HCT116 (cell line): ENCODE results near the gene ASB15. TPM values are rescaled to one million over a fixed set of nuclear protein-coding genes. Genes with fewer than 3 reads are reported as not detected.

Source experiments
- ATAC-seq: fragments of 200-7000 bp; cut with Tn5 transposase; 2 replicates; pipeline ENCODE4 v1.9.1; 2020; ENCODE audit warnings: mild to moderate bottlenecking, moderate library complexity
- BruUV-seq: library from RNA; stranded (reverse); fragments of 400-500 nt; replicated peaks from 2 replicates; lab custom pipeline; 2021; lab: Mats Ljungman, UMichigan
- CTCF ChIA-PET: fragments of 300-600 bp; sonication (Branson Sonifier 250); formaldehyde crosslinking; loops from one replicate; lab custom pipeline; 2021; ENCODE audit warnings: antibody characterized with exemption; lab: Charles Lee
- POLR2A ChIA-PET: fragments of 300-600, 350-600 bp; sonication (Branson Sonifier 250); formaldehyde crosslinking; loops from one replicate; lab custom pipeline; 2021; ENCODE audit warnings: antibody characterized with exemption; lab: Charles Lee
- RAD21 ChIA-PET, 2 experiments: fragments of 300-600 bp; sonication (Branson Sonifier 250); formaldehyde crosslinking; loops; one replicate each; lab custom pipeline; 2023; ENCODE audit warnings: low total read pairs in 2 of 2; ENCODE audit not compliant: uncharacterized antibody in 2 of 2, unreplicated experiment in 2 of 2, low non-redundant PET in 1 of 2; lab: Charles Lee
- DNase-seq: peaks from one replicate; pipeline ENCODE4 v3.0.0-alpha.2; 2010; ENCODE audit warnings: low read depth, low spot score
- H2AFZ ChIP-seq: fragments of 200-600 bp; shearing (Covaris generic), sonication (generic); 2 replicates; pipeline ENCODE4 v1.6.1; 2017; ENCODE audit warnings: low read depth, mixed run types, mixed read lengths, antibody characterized with exemption, low read length; ENCODE audit not compliant: poor library complexity, severe bottlenecking
- H3K27ac ChIP-seq: 2 replicates; pipeline ENCODE4 v1.5.1; 2012; ENCODE audit warnings: low read depth, low read length
- H3K27me3 ChIP-seq: fragments of 200-600 bp; sonication (generic); 2 replicates; pipeline ENCODE4 v1.6.1; 2016; ENCODE audit warnings: mixed run types, low read length, mixed read lengths; ENCODE audit not compliant: insufficient read depth
- H3K36me3 ChIP-seq, 2 experiments: fragments of 200-500 bp in 1 of 2; fragments of 200-600 bp in 1 of 2; sonication (Bioruptor generic) in 1 of 2; sonication (generic) in 1 of 2; 2 replicates each; pipeline versions ENCODE4 v1.5.1 to v1.6.1; 2014 to 2016; ENCODE audit warnings: low read length in 2 of 2, inconsistent platforms in 1 of 2, mixed read lengths in 1 of 2, mixed run types in 1 of 2; ENCODE audit not compliant: insufficient read depth in 2 of 2, control insufficient read depth in 1 of 2
- H3K4me1 ChIP-seq, 2 experiments: fragments of 200-600 bp in 1 of 2; sonication (generic) in 1 of 2; 2 replicates each; pipeline versions ENCODE4 v1.5.1 to v1.6.1; 2012 to 2017; ENCODE audit warnings: low read length in 2 of 2, inconsistent platforms in 1 of 2, mild to moderate bottlenecking in 1 of 2, mixed read lengths in 1 of 2, mixed run types in 1 of 2, moderate library complexity in 1 of 2; ENCODE audit not compliant: insufficient read depth in 2 of 2, control insufficient read depth in 1 of 2
- H3K4me2 ChIP-seq: fragments of 200-600 bp; sonication (generic); 2 replicates; pipeline ENCODE4 v1.6.1; 2017; ENCODE audit warnings: mixed run types, low read length, mixed read lengths
- H3K4me3 ChIP-seq, 2 experiments: fragments of 200-600 bp in 1 of 2; sonication (generic) in 1 of 2; replicated peaks in 1 of 2; 2 replicates each; pipeline ENCODE4 v1.5.1; 2011 to 2016; ENCODE audit warnings: low read length in 2 of 2, control low read depth in 1 of 2, low read depth in 1 of 2, mild to moderate bottlenecking in 1 of 2, mixed read lengths in 1 of 2, mixed run types in 1 of 2
- H3K79me2 ChIP-seq: fragments of 200-600 bp; sonication (generic); 2 replicates; pipeline ENCODE4 v1.6.1; 2017; ENCODE audit warnings: mild to moderate bottlenecking, mixed run types, low read length, moderate library complexity, mixed read lengths; ENCODE audit not compliant: insufficient read depth
- H3K9ac ChIP-seq: fragments of 200-600 bp; sonication (generic); 2 replicates; pipeline ENCODE4 v1.6.1; 2016; ENCODE audit warnings: low read length, mixed read lengths
- H3K9me2 ChIP-seq: fragments of 200-600 bp; sonication (generic), shearing (Covaris generic); 2 replicates; pipeline ENCODE4 v1.6.1; 2017; ENCODE audit warnings: mixed run types, mild to moderate bottlenecking, moderate library complexity; ENCODE audit not compliant: insufficient read depth
- H3K9me3 ChIP-seq, 2 experiments: fragments of 200-500 bp in 1 of 2; fragments of 200-600 bp in 1 of 2; sonication (Bioruptor generic) in 1 of 2; sonication (generic) in 1 of 2; 2 replicates each; pipeline ENCODE4 v1.6.1; 2014 to 2017; ENCODE audit warnings: low read length in 2 of 2, mixed read lengths in 2 of 2, inconsistent platforms in 1 of 2, low read depth in 1 of 2, mild to moderate bottlenecking in 1 of 2, mixed run types in 1 of 2, moderate library complexity in 1 of 2; ENCODE audit not compliant: control insufficient read depth in 1 of 2, insufficient read depth in 1 of 2
- H4K20me1 ChIP-seq: fragments of 200-600 bp; sonication (generic), shearing (Covaris generic); 2 replicates; pipeline ENCODE4 v1.6.1; 2017; ENCODE audit warnings: mixed run types, mild to moderate bottlenecking, moderate library complexity; ENCODE audit not compliant: insufficient read depth
- CEBPB ChIP-seq: IDR thresholded peaks from 2 replicates; pipeline ENCODE4 v1.6.1; 2012; ENCODE audit warnings: low read depth
- CTCF ChIP-seq, 3 experiments: fragments of 200-600 bp in 1 of 3; sonication (generic) in 1 of 3; IDR thresholded peaks in 2 of 3; conservative IDR thresholded peaks in 1 of 3; 2 replicates each; pipeline ENCODE4 v1.5.1; 2012 to 2017; ENCODE audit warnings: low read depth in 2 of 3, low read length in 2 of 3, antibody characterized with exemption in 1 of 3, borderline replicate concordance in 1 of 3, control low read depth in 1 of 3, mild to moderate bottlenecking in 1 of 3, mixed read lengths in 1 of 3, mixed run types in 1 of 3, moderate library complexity in 1 of 3; ENCODE audit not compliant: insufficient read depth in 1 of 3
- EGR1 ChIP-seq: IDR thresholded peaks from 2 replicates; pipeline ENCODE4 v1.6.1; 2012; ENCODE audit warnings: low read depth
- EZH2 ChIP-seq: fragments of 200-600 bp; sonication (generic); IDR thresholded peaks from 2 replicates; pipeline ENCODE4 v1.6.1; 2017; ENCODE audit warnings: antibody characterized with exemption, mixed run types
- JUND ChIP-seq: IDR thresholded peaks from 2 replicates; pipeline ENCODE4 v1.6.1; 2012
- MAX ChIP-seq: IDR thresholded peaks from 2 replicates; pipeline ENCODE4 v1.6.1; 2012
- POLR2A ChIP-seq: IDR thresholded peaks from 2 replicates; pipeline ENCODE4 v1.7.0; 2011; ENCODE audit warnings: borderline replicate concordance; ENCODE audit not compliant: insufficient read depth, insufficient read length; ENCODE audit errors: extremely low read depth
- POLR2AphosphoS5 ChIP-seq: IDR thresholded peaks from 2 replicates; pipeline ENCODE4 v1.6.1; 2011; ENCODE audit warnings: mild to moderate bottlenecking, low read depth, low read length, moderate library complexity
- RAD21 ChIP-seq: IDR thresholded peaks from 2 replicates; pipeline ENCODE4 v1.6.1; 2012; ENCODE audit warnings: low read depth, mild to moderate bottlenecking
- SIN3A ChIP-seq: IDR thresholded peaks from 2 replicates; pipeline ENCODE4 v1.6.1; 2012; ENCODE audit warnings: low read depth
- SP1 ChIP-seq: IDR thresholded peaks from 2 replicates; pipeline ENCODE4 v1.6.1; 2012; ENCODE audit warnings: low read depth
- TCF7L2 ChIP-seq: IDR thresholded peaks from 2 replicates; pipeline ENCODE4 v1.7.0; 2011; ENCODE audit warnings: borderline replicate concordance, inconsistent platforms; ENCODE audit not compliant: insufficient read depth, insufficient read length; ENCODE audit errors: extremely low read depth
- YY1 ChIP-seq: IDR thresholded peaks from 2 replicates; pipeline ENCODE4 v1.6.1; 2011; ENCODE audit warnings: low read length, low read depth, moderate library complexity, mild to moderate bottlenecking; ENCODE audit not compliant: insufficient replicate concordance; ENCODE audit errors: extremely low read depth
- ZFX ChIP-seq: fragments of 450-650 bp; IDR thresholded peaks from 2 replicates; pipeline ENCODE4 v1.6.1; 2017
- ZNF274 ChIP-seq: fragments of 200-500 bp; sonication (Bioruptor generic); IDR thresholded peaks from 2 replicates; pipeline ENCODE4 v1.6.1; 2014; ENCODE audit warnings: mild to moderate bottlenecking, low read depth, low read length, inconsistent platforms
- intact Hi-C: fragments of 100-400 bp; cut with micrococcal nuclease; formaldehyde crosslinking; loops from 2 replicates; pipeline ENCODE4 v1.10.0; 2022
- total RNA-seq: library from RNA; stranded (reverse); gene quantifications from one replicate; pipeline ENCODE4 v1.2.1, GENCODE V29; 2021; ENCODE audit not compliant: unreplicated experiment

Gene ASB15
- total RNA-seq, 1 experiment from 2014 or later, result not detected

GRCh38 chr7:123598657-123599056 is 3.0 kb upstream of the ASB15 start:
- H3K9me3 ChIP-seq, result no peaks in the 10 kb centered on the region
- POLR2A ChIA-PET, result no interaction called here
- no peaks in the 10 kb centered on the region for H3K4me1 ChIP-seq
- H3K27ac ChIP-seq, result no peak overlapping the region
- no peak for DNase-seq
- H3K9ac ChIP-seq, result no peak overlapping the region
- no peak overlapping the region for H3K4me2 ChIP-seq
- intact Hi-C loops, result no loop called here
- no peaks in the 10 kb centered on the region for H4K20me1 ChIP-seq
- H3K36me3 ChIP-seq, result no peaks in the 10 kb centered on the region
- H3K4me3 ChIP-seq, result no peak overlapping the region
- H3K79me2 ChIP-seq, result no peaks in the 10 kb centered on the region
- no TSS peak for BruUV-seq
- no peak for TF ChIP-seq TCF7L2
- TF ChIP-seq SP1, result no peak
- TF ChIP-seq ZNF274, result no peak
- TF ChIP-seq CTCF (IDR thresholded peaks at IDR 0.05 in 2 of 3, conservative IDR thresholded peaks at IDR 0.05 in 1 of 3; ENCODE audit: borderline replicate concordance in 1 of 3, insufficient read depth in 1 of 3, low read depth in 2 of 3, low read length in 2 of 3), result no peak
- TF ChIP-seq, all 23 proteins: peak for 0
- CTCF ChIA-PET, result no interaction called here
- RAD21 ChIA-PET, result no interaction called here
- peak overlapping the region; percentile 8 for H2AFZ ChIP-seq
- no peak for ATAC-seq
- no peaks in the 10 kb centered on the region for H3K27me3 ChIP-seq
- peaks cover 5% of the 10 kb centered on the region; the same call in 1 of the 2 replicates for H3K9me2 ChIP-seq

- CTCF ChIA-PET, result no interaction called here
- TF ChIP-seq YY1 (no peak), EGR1 (no peak), JUND (no peak), TCF7L2 (no peak), EZH2 (no peak), SIN3A (no peak), CEBPB (no peak), ZFX (no peak), POLR2A (no peak), RAD21 (no peak), ZNF274 (no peak), MAX (no peak), CTCF (IDR thresholded peaks at IDR 0.05 in 2 of 3, conservative IDR thresholded peaks at IDR 0.05 in 1 of 3; ENCODE audit: borderline replicate concordance in 1 of 3, insufficient read depth in 1 of 3, low read depth in 2 of 3, low read length in 2 of 3) (no peak), SP1 (no peak), POLR2AphosphoS5 (no peak)
Measured at GRCh38 chr7:123599766-123600165, 1.9 kb upstream of the ASB15 start.

More at GRCh38 chr7:123599766-123600165, 1.9 kb upstream of the ASB15 start:
- ATAC-seq (no peak), DNase-seq (no peak)
- Histone ChIP-seq H3K4me1 (no peaks in the 10 kb centered on the region), H3K9me2 (peaks cover 5% of the 10 kb centered on the region; the same call in 1 of the 2 replicates), H3K4me2 (no peak overlapping the region), H2AFZ (no peak overlapping the region), H4K20me1 (no peaks in the 10 kb centered on the region), H3K27ac (no peak overlapping the region), H3K36me3 (no peaks in the 10 kb centered on the region), H3K9ac (no peak overlapping the region), H3K79me2 (no peaks in the 10 kb centered on the region), H3K27me3 (no peaks in the 10 kb centered on the region), H3K4me3 (no peak overlapping the region), H3K9me3 (no peaks in the 10 kb centered on the region)
- RAD21 ChIA-PET, result no interaction called here
- BruUV-seq, result no TSS peak
- POLR2A ChIA-PET, result no interaction called here
- intact Hi-C loops, result no loop called here
